GM10266 (cell line): ENCODE measurements around the gene FBXL7.

Experiments used
- DNase-seq: peaks from one replicate; pipeline ENCODE4 v3.0.0; 2012; ENCODE audit errors: extremely low spot score
- TF ChIP-seq, protein P1 (sequence below): IDR thresholded peaks from 2 replicates; pipeline ENCODE4 v1.5.1; 2012; ENCODE audit warnings: mild to moderate bottlenecking, low read depth; ENCODE audit not compliant: control insufficient read depth, insufficient read depth; ENCODE audit errors: missing control alignments

FBXL7 gene

DNA sequence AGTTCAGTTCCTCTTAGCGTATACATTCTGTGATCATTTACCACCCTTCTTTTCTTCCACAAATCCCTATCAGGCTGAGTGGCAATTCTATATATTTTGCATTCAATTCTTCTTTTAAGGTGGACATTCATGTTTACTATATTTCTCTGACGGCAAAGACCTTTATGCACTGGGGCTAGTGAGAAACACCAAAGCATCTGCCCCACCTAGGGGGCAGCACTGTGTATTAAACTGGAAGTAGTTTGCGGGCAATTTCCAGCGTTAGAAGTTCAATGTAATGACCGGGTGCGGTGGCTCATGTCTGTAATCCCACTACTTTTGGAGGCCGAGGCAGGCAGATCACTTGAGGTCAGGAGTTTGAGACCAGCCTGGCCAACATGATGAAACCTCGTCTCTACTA, 27.9 kb upstream of the FBXL7 start:
- DNase-seq, result no peak
- TF ChIP-seq, protein P1, sequence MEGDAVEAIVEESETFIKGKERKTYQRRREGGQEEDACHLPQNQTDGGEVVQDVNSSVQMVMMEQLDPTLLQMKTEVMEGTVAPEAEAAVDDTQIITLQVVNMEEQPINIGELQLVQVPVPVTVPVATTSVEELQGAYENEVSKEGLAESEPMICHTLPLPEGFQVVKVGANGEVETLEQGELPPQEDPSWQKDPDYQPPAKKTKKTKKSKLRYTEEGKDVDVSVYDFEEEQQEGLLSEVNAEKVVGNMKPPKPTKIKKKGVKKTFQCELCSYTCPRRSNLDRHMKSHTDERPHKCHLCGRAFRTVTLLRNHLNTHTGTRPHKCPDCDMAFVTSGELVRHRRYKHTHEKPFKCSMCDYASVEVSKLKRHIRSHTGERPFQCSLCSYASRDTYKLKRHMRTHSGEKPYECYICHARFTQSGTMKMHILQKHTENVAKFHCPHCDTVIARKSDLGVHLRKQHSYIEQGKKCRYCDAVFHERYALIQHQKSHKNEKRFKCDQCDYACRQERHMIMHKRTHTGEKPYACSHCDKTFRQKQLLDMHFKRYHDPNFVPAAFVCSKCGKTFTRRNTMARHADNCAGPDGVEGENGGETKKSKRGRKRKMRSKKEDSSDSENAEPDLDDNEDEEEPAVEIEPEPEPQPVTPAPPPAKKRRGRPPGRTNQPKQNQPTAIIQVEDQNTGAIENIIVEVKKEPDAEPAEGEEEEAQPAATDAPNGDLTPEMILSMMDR, result no peak

DNA sequence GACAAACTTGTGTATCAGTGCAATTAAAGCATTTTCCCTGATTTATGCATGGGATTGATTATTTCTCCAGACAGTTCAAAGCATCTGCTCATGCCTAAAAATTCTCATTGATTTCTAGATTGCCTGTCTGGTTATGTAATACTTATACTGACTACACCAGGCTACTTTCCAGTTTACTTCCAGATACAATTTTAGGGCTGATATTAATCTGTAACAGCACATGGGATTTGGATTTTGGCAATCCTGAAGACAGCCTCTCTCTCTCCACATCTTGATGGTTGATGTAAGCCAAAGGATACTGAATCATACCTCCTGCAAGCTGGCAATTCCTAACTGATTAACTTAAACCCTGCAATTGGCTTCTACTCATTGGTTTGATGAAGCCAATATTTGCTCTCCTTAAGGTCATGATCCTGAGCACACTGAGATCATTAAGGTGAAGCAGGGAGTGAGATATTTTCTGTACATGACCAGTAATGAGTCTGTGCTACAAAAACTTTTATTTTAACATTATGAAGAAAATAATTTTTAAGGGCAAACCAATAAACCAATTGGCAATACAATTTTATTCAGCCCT, 25.7 kb upstream of the FBXL7 start:
- no peak for DNase-seq
- TF ChIP-seq, protein P1, result no peak

DNA sequence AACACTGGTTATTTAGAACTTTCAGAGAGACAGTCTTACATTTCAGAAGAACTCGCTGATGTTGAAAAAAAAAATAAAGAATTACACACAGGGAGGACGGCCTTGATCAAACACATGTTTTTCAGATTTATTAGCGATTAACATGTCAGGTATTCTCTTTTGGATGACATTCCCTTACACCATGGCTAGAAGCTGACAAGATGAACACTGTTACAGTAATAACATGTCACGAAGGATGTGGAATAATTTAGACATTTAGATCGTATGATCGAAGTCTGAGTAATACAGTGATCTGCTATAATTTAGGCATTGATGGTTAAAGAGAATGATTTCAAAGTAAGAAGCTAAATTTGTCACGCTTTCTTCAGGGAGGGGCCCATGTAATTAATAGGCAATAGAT, 24.6 kb upstream of the FBXL7 start:
- TF ChIP-seq, protein P1, result no peak
- DNase-seq, result no peak

DNA sequence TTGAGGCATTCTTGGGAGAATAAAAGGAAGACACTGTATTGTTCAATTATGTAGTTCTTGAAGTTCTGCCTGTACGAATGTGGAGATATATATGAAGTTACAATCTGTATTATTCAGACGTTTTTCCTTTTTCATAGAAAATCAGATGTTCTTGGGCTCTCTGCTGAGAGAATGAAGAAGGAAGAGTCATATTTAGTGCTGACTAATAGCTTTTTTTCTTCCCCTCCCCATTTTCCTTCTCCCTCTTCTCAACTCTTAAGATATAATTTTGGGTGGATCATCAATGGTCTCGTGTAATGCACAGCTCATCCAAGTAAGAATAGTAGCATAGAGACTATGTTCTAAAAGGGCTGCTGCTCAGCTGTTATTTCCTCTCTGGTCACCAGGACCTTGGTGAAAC, 23.0 kb upstream of the FBXL7 start:
- TF ChIP-seq, protein P1, result no peak
- DNase-seq, result no peak

DNA sequence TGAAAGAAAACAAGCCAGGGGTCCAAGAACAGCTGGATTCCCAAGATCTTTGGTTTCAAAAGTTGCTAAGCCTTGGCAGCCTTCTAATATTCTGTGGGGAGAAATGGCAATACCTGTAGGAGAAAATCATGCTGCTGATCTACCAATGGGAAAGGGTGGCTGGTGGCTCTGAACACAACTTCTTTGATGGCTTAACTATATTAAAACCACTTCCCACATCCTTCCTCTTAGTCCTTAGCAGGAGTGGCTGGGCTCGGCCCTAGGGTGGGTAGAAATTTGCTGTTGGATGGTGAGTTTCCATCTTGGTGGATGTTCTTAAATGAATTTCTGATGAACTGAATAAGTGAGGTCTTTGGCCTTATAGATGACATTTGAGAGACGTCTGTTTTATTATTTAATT, 19.5 kb upstream of the FBXL7 start:
- TF ChIP-seq, protein P1, result no peak
- DNase-seq, result no peak

DNA sequence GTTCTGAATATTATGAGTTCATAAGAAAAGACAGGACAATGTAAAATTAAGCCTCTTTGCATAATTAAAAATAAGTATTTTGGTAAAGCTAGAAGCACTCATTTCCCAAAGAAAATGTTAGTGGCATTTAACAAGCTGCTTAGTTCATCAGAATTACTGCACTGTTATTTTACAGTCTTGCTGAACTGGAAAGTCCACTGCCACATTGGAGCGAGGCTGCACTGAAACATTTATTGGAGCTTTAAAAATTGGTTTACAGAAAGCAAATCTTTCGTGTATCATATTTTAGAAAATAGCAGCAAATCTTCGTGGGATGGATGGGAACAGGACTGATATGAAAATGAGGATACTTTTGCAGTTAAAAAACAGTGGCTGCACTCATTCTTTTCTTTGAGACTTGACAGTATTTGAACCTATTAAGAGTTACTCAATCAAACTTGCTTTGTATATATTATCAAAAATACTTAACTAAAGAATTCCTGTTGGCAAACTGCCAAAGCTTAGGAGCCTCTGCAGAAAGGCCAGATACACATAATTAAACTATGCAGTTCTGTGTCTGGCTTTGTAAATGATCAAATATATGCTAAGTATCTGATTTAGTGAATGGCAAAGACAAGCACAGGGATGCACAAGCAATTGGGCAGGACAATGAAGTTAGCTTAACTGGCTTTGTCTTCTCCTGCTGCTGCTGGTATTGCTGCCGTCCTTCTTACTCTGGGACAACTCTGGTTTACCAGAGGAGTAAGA, 16.5 kb upstream of the FBXL7 start:
- DNase-seq, result no peak
- TF ChIP-seq, protein P1, result no peak

DNA sequence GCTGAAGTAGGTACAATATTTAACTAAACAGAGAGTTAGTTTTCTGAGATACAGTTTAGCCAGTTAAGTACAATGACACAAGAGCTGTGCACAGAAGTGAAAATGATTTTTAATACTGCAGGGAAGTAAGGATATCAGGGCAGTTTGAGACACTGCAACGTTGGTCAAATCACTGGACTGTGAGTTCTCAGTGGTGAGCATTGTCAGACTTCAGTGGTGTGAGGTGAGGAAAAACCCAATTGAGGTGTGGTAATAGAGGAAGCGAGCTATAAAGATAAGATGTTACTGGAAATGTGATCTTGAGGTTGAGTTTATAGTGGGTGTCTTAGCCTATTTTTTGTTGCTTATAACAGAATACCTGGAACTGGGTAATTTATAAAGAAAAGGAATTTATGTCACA, 12.8 kb upstream of the FBXL7 start:
- TF ChIP-seq, protein P1, result no peak
- no peak for DNase-seq
